ENCODE measurements around the gene HEATR5B.

DNA sequence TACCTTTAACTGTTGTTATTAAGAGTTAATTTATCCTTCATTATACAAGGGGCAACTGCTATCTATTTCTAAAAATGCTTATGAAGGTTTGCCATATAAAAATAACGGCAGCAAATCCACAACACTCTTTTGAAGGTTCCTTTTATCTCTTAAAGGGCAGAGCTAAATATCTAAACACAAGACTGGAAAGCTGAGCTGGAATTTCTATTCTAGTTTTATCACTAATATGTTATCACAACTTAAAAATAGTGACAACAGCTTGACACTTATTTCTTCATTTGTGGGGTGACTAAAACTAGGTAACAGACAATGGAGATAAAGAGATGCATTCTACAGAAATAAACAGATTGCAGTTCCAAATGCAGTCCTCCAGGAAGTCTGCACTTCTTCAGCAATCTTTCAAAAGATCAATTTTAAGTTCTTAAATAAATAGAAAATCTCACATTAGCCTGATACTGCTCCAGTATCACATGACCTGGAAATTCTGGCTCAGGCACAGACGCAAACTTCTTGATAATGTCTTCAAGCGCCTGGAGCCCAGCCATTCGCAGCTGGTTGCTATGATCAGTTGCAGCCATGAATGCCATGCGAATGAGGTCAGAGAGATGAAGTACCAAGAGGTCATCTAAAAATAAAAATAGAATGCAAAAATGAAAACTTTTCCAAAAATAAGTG lies 63.8 kb downstream of the HEATR5B start:
- TF ChIP-seq, protein P1, sequence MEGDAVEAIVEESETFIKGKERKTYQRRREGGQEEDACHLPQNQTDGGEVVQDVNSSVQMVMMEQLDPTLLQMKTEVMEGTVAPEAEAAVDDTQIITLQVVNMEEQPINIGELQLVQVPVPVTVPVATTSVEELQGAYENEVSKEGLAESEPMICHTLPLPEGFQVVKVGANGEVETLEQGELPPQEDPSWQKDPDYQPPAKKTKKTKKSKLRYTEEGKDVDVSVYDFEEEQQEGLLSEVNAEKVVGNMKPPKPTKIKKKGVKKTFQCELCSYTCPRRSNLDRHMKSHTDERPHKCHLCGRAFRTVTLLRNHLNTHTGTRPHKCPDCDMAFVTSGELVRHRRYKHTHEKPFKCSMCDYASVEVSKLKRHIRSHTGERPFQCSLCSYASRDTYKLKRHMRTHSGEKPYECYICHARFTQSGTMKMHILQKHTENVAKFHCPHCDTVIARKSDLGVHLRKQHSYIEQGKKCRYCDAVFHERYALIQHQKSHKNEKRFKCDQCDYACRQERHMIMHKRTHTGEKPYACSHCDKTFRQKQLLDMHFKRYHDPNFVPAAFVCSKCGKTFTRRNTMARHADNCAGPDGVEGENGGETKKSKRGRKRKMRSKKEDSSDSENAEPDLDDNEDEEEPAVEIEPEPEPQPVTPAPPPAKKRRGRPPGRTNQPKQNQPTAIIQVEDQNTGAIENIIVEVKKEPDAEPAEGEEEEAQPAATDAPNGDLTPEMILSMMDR (IDR thresholded peaks at IDR 0.05; ENCODE audit: control extremely low read depth in 1 of 3, insufficient read depth in 1 of 3, low read depth in 1 of 3, low read length in 3 of 3) = no peak
- TF ChIP-seq NRF1 (IDR thresholded peaks at IDR 0.05; ENCODE audit: low read depth, low read length) = no peak
- TF ChIP-seq CEBPB (IDR thresholded peaks at IDR 0.05; ENCODE audit: low read depth, low read length) = no peak
- TF ChIP-seq, protein P2, sequence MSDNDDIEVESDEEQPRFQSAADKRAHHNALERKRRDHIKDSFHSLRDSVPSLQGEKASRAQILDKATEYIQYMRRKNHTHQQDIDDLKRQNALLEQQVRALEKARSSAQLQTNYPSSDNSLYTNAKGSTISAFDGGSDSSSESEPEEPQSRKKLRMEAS (IDR thresholded peaks at IDR 0.05) = no peak
- no peak for TF ChIP-seq JUN (IDR thresholded peaks at IDR 0.05; ENCODE audit: low read depth, low read length)
- TF ChIP-seq ZNF274 (IDR thresholded peaks at IDR 0.05; ENCODE audit: borderline replicate concordance, extremely low read depth, low read length) = no peak
- no peak for TF ChIP-seq EZH2 (IDR thresholded peaks at IDR 0.05; ENCODE audit: low read depth, low read length, severe bottlenecking)
- TF ChIP-seq SRF (IDR thresholded peaks at IDR 0.05; ENCODE audit: low read depth, low read length) = no peak
- TF ChIP-seq YY1 (IDR thresholded peaks at IDR 0.05; ENCODE audit: low read depth, low read length) = no peak
- no peak for TF ChIP-seq TBP (IDR thresholded peaks at IDR 0.05; ENCODE audit: low read depth, low read length)
- no peak for TF ChIP-seq RFX5 (IDR thresholded peaks at IDR 0.05; ENCODE audit: borderline replicate concordance, low read depth, low read length)

Measured in H1 (cell line).